Measurements from ENCODE around the gene DGKG.

The DGKG gene

DNA sequence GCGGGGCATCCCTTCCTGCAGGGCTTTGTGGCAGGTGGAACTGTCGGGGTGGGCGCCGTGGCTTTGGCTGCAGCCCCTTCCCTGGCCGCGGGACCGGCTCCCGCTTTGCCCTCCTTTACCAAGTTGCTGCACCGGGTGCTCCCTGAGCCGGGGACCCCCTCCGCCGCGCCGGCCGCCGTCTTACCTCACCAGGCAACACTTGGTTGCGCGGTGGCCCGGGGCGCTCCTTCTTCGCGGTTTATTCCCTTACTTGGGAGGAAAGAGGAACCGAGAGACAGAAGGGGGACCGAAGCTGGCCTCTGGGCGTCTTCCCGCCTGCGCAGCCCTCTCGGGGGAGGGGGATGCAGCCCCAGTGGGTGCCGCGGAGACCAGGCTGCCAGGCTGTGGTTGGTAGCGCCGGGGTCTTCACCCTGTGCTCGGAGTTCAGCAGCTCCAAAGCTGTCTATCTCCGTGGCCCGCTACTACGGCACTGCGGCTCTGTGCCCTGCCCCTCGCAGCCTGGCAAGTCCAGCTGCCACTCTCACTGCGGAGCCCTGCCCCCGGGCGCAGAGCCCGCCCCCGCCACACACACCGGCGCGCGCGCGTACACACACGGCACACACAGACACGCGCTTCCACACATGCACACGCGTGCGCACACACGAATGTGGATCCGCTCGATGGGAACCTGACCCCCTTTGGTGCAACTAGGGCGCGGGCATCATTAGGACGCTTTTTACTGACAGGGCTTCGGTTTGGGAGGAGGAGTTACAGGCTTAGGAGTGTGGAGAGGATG lies at the start of gene DGKG:
Gene DGKG, minus strand, starts transcription at position 473 of the 775 bp plus-strand sequence. CDS start 41,775 bp downstream, outside the sequence.
- peak in 1 of 3 donors; percentile 5 for DNase-seq (ENCODE audit: low read depth in 2 of 3, low spot score in 1 of 3)

DNA sequence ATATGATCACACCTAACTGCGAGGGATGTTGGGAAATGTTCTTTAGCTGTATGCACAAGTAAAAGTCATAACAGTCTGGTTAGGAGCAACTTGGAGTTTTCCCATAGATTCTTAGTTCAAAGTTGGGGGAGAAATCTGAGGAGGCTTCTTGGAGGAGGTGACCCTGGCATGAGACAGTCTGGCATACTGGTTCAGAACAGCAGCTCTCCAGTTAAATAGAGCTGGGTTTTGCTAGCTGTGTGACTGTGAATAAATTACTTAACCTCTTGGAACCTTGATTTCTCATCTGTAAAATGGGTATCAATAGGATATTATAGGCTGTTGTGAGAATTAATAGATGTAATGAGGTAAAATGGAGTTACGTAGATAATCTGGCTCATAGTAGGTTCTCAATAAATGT lies 49.1 kb upstream of the DGKG start:
- DNase-seq (ENCODE audit: low read depth in 2 of 3, low spot score in 1 of 3), result no peak

DNA sequence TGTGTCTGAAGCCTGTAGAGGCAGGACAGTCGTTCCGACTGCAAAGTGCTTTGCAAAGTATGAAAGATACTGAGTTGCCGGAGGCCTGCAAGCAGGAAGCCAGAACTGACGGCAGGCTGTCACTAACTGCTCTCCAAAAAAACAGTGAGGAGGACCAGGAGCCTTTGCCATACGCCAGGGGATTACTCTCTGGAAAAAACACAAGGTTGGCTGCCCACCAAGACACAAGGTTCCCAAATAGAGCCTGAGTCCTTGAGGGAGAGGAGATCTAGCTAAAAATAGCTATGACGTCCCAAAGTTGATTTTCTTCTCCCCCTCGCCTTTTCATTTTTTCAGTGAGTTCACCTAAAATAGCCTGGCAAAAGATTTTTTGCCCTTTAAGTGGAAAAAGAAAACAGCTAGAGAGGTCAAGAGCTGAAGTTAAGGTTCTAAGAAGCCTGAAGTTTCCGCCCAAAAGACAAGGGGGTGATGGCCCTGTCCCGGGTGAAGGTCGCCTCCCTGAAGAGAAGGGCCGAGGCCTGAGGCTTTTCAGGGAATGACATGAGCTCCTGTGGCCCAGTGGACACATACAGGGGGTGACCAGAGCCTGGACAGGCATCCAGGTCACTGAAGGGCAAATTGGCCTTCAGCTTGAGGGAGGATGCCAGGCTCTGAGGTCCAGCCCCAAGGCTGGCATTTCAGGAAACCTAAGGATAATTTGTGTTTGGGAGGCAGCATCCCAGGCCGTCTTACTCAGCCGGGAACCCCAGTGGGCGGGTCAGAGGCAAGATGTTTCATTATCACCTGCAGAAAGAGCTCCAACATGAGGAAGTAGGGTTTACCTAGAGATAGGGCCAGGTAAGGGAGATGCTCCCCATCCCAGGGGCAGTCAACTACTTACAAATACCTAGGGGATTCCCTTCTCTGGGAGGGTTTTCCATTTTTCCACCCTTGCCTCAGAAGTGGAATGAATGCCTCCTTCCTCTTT lies 44.9 kb upstream of the DGKG start:
- DNase-seq (ENCODE audit: low read depth in 2 of 3, low spot score in 1 of 3), result no peak

DNA sequence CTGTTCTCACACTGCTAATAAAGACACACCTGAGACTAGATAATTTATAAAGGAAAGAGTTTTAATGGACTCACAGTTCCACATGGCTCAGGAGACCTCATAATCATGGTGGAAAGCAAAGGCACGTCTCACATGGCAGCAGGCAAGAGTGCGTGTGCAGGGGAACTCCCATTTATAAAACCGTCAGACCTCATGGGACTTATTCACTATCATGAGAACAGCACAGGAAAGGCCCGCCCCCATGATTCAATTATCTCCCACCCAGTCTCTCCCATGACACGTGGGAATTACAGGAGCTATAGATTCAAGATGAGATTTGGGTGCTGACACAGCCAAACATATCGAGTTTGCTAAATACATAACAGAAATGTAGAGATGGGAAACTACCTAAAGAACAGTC lies 39.5 kb upstream of the DGKG start:
- no peak for DNase-seq (ENCODE audit: low read depth in 2 of 3, low spot score in 1 of 3)

DNA sequence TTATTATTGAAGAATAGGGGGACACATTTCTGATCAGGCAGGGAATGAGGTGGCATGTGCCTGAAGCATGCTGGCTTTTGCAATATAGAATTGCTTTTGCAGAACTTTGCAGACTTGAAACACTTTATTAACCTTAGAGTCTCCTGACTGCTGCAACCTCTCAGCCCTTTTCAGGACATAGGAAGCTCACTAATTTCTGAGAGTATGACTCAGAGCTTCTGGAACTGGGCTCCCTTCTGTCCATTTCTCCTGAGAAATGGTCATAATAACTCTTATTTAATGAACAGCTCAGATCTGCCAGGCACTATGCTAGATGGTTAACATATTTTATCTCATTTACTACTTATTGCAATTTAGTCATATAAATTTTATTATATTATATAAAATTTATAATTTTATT lies 38.6 kb upstream of the DGKG start:
- DNase-seq (ENCODE audit: low read depth in 2 of 3, low spot score in 1 of 3), result no peak

DNA sequence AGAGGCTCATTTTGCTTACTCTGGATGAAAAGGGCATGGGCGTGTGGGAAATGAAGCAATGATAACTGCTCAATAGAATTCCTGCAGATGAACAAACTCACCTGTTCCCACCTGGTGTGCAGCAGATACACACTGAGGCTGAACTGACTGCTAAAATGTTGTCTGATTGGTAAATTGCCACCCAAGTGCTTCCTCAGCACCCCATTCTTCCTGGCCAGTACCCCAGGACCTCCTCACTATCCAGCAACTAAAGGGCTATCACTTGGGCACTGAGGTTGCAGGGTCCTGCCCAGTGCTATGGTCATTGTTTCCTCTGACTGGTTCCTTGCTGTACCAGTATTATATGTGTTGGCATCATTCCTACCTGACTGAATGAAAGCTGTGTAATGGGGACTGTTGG lies 38.0 kb upstream of the DGKG start:
- no peak for DNase-seq (ENCODE audit: low read depth in 2 of 3, low spot score in 1 of 3)

DNA sequence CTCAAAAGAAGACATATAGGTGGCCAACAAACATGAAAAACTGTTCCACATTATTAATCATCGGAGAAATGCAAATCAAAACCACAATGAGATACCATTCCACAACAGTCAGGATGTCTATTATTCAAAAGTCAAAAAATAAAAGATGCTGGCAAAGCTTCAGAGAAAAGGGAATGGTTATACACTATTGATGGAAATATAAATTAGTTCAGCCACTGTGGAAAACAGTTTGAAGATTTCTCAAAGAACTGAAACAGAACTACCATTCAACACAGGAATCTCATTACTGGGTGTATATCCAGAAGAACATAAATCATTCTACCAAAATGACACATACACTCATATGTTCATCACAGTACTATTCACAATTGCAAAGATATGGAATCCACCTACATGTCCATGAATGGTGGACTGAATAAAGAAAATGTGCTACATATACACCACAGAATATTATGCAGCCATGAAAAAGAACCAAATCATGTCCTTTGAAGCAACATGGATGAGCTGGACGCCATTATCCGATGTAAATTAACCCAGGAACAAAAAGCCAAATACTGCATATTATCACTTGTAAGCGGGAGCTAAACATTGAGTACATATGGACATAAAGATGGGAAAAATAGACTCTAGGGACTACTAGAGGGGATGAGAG lies 32.7 kb upstream of the DGKG start:
- no peak for DNase-seq (ENCODE audit: low read depth in 2 of 3, low spot score in 1 of 3)

DNA sequence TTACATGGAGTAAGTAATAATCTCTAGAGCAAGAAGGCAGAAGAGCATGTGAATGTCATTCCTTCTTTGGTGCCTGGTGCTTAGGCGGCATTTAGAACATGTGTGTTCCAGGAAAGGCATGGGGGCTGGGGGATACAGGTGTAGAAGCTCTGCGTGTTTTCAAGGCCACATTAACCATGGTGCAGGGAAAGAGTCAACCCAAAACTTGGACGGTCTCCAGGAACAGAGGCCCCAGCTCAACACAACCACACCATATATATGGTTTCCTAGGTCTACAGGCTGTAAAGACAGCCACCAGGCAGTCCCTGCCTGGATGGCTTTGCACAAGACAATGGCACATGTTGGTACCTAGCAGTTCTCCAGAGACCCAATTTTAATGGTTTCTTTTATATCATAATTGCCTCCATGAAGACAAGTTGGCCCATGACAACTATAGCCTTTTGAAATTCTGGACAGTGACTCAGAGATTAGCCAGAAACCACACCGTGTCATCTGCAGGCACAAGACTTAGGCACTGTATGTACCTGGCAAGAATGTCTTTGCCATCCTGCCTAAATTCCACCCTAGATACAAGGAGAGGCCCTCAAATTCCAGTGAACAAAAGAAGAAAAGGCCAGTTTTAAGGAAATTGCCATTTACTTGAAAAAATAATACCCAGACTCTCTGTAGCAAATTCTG lies 25.0 kb upstream of the DGKG start:
- DNase-seq (ENCODE audit: low read depth in 2 of 3, low spot score in 1 of 3), result no peak

DNA sequence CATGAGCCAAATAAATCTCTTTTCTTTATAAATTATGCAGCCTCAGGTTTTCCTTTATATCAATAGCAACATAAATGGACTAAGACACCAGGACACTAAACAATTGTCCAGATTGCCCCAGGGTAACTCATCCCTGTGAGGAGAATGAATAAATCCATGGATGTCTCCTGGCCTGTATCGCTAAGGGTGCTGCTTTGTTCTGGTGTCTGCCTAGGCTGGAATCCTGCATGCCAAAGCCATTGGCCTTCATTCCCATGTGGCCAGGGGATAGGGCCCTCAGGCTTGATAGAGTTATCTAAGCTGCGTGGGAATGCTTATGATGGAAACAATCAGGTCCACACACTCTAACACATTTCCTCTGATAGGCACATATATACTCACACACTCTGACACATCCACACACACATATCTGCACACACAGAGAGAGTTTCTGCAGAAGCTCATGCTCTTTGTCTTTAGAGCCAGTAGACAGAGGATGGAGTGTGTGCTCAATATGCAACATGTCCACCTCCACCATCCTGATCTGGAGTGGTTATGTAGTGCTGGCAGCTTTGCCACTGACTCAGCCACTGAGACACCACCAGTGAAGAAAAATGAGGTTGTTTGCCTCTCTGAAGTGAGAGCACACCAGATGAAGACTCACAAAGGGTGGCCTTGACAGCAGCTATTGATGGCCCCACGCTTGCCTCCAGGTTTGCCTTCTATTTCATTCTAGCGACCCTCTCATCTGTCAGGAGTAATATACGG lies 24.0 kb upstream of the DGKG start:
- DNase-seq (ENCODE audit: low read depth in 2 of 3, low spot score in 1 of 3), result no peak

DNA sequence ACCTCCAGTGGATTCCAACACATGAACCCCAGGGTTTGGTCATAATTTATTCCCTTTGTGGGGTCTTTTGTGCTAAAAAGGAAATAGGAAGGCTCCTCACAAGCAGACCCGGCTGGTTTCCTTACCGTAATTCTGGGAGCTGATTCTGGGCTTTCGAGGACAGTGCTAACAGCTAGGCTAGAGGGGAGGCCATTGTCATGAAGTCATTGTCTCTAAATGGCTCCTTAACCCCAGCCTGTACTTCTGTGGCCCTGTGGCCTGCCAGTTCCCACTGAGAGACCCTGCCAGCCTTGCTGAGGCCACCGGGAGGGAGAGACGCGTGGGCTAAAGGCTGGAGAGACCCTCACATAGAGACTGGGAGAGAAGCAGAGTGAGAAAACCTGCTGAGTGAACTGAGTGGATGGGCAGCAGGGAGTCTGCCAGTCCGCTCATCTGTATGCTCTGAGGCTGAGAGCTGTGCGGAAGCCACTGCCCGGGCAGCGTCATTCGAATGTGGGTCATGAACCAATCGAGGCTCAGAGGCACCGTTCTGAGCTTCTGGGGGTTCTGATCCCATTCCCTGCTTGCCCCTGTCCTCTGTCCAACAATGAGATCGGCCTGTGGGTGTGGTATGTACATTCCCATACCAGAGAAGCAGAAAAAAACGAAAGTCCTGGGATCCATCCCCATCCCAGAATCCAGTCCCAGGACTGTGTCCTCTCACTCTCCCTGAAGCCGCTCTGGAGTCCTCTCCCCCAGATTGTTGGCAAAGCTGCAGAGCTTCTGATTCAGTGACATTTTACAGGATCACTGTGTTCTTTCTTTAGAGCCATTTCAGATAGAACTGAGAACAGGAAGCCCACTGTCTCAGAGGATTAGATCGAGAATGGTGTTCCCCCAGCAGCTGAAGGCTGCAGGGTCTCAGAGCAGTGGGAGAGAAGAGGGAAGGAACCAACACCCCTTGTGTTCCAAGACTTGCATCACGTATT lies 21.3 kb upstream of the DGKG start:
- no peak for DNase-seq (ENCODE audit: low read depth in 2 of 3, low spot score in 1 of 3)

DNA sequence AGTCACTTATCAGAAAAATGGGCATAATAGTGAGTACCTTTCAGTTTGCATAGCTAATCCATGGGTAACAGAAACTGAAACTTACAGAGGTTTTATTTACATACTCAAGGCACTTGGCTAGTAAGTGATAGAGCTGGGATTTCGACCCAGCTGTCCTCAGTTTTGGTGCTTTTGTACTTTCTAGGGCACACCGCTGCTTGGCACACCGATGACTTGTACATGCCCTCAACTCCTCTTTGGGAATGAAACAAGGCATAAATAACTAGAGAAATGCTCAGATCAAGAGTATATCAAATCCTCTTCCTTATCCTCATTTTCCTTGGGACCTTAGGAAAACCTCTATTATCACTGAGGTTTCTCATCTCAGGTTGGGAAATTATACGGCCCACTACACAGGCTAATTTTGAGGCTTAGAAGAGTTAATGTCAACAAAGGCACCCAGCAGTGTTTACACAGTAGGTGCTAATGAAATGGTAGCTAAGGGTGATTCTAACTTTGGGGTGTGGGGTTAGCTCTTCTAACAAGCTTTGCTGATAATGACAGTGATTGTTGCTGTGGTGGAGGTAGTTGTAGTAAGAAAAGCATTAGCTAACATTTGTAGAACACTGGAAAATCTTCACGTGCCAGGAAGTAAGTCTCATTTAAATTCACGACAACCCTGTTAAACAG lies 20.3 kb upstream of the DGKG start:
- no peak for DNase-seq (ENCODE audit: low read depth in 2 of 3, low spot score in 1 of 3)

DNA sequence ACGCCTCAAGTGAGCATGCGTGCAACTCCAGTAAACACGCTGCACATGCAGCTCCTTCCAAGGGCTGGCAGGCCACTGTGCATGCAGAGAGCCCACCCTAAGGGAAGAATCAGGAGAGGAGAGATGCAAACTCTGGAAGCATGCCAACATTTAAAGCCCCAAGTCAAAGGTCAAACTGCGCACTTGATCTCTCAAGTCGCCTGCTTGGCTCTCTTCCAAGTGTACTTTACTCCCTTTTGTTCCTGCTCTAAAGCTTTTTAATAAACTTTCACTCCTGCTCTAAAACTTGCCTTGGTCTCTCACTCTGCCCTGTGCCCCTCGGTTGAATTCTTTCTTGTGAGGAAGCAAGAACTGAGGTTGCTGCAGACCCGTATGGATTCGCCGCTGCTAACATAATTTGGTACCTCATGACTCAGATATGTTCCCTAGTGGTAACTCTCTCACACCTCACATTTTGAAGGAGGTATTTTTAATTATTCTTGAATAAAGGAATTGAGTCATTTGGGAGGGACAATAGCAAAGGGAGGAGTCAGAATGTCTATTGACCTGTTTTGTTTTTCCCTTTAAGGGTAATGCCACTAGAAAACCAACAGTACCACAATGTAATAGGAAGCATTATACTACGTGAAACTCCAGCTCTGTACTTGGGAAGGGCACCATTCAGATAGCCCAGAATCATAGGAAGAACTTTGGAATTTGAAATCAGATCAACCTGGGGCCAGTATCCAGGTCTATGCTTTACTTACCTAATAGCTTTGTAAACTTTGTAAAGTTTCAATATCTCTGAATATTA lies 19.6 kb upstream of the DGKG start:
- no peak for DNase-seq (ENCODE audit: low read depth in 2 of 3, low spot score in 1 of 3)

DNA sequence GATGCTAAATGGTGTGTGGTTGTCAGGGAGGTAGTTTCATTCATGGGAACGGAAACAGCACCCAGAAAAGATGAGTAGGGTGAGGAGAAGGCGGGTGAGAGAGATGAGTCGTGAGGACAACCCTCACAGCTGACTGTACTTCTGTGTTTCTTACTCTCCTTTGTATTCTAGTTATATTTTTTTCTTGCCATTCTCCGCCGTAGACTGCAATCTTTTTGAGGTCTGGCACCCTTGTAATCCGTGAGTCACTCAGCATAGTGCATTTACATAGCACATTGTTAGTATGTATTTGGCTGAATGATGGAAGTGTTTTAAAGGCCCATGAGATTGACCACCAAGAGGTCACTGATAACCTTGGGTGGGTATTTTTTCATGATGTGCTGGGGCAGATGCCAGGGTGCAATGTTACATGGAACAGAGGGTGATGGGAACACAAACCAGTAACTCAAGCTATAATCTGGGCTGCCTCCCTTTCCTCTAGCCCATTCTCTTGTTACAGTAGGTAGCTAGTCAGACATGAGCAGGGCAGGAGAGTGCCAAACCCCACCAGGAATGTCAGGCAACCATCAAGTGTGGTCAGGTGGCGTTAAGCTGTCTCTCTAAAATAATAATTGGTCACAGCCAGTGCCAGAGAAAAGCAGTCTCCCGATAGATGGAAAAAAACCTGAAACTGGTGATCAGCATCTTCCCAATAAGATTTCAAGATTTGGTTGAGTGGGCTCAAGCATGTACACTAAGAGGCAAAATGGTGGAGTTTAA lies 18.8 kb upstream of the DGKG start:
- no peak for DNase-seq (ENCODE audit: low read depth in 2 of 3, low spot score in 1 of 3)

DNA sequence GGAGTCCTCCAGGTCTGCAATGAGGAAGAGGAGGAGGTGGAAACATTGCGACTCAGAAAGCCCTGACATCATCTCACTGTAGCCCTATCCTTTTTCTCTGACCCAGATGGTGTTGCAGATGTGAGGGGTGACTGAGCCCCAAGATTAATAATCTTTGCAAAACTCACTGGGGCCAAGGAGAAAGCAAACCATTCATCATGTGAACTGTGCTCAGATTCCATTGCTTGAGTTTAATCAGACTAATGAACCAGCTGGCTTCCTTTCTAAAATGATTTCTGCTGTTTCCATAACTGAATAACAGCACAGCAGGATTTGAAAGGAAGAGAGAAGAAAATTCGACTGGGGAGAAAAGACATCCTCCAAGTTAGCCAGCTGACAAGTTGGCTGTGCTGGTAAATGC lies 13.4 kb upstream of the DGKG start:
- no peak for DNase-seq (ENCODE audit: low read depth in 2 of 3, low spot score in 1 of 3)

DNA sequence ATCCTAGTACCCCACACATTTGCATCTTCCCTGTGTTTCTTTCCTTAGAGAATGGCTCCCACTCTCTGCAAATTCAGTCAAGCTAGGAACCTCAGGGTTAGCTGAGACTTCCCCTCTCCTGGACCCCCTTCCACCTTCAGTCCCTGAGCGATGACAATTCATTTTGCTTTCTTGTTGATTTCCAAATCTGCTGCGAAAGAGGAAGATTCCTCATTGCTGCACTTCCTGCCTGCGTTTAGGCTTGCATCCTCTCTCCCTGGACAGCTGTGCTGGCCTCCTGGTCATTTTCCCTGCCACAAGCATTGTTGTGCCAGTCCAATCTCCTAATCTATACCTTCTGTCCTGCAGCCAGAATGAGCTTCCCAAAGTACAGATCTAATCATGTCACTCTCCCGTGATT lies 12.3 kb upstream of the DGKG start:
- DNase-seq (ENCODE audit: low read depth in 2 of 3, low spot score in 1 of 3), result no peak

DNA sequence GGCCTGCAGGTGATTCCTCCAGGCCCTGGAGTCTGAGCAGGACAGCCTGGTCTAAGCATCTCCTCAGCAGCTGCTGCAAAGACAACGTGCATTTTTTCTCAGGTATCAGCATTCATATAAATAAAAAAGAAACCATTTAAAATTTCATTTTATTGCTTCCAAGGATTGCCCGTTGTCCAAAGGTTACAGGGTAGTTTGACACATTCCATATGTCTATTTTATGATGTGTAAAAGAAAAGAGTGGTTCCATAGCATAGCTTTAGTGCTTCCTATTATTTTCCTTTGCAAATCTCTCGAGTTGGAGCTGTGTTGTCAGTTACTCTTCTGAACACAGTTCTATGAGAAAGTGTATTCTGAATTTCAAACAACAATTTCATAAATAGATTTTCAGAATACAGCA lies 7.2 kb upstream of the DGKG start:
- DNase-seq (ENCODE audit: low read depth in 2 of 3, low spot score in 1 of 3), result no peak

DNA sequence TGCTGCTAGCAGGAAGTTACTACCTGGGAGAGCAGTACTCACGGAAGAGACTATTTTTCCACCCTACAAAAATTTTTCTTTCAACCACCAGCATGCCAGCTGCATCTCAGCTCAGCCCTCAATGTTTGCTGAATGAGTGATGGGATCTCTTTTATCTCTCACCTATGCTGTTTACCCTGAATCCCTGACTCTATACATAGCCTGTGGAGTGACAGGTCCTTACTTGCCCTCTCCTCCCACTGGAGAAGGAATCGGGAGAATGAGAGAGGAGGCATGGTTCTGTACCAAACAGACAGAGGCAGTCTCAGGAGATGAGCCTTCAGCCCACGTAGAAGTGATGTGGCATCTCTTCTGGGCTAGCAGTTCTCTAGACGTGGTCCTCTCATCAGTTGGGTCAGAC lies 6.7 kb upstream of the DGKG start:
- no peak for DNase-seq (ENCODE audit: low read depth in 2 of 3, low spot score in 1 of 3)

Data from stimulated activated CD4-positive, alpha-beta T cell treated with anti-CD3 and anti-CD28 coated beads, Interleukin-12 subunit alpha, Interleukin-12 subunit beta, amount 100 ng/mL, for 48 hours (primary cell).